ENCODE measurements around the gene FDX1.

DNA sequence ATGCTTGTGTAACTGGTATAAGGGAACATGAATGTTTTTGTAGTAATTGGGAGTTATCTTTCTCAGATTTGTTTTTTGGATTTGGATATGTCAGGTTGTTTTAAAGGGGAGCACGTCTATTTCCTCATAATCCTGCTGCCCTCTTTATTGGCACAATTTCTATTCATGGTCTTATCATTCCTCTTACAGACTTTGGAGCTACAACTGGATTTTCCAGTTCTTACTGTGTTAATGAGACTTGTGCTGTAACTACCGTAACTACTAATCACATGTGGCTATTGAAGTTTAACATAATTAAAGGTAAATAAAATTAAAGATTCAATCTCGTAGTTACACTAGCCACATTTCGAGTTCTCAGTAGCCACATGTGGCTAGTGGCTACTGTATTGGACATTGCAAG is 1.9 kb downstream of the FDX1 start:
- TF ChIP-seq, protein P1, sequence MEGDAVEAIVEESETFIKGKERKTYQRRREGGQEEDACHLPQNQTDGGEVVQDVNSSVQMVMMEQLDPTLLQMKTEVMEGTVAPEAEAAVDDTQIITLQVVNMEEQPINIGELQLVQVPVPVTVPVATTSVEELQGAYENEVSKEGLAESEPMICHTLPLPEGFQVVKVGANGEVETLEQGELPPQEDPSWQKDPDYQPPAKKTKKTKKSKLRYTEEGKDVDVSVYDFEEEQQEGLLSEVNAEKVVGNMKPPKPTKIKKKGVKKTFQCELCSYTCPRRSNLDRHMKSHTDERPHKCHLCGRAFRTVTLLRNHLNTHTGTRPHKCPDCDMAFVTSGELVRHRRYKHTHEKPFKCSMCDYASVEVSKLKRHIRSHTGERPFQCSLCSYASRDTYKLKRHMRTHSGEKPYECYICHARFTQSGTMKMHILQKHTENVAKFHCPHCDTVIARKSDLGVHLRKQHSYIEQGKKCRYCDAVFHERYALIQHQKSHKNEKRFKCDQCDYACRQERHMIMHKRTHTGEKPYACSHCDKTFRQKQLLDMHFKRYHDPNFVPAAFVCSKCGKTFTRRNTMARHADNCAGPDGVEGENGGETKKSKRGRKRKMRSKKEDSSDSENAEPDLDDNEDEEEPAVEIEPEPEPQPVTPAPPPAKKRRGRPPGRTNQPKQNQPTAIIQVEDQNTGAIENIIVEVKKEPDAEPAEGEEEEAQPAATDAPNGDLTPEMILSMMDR (conservative IDR thresholded peaks at IDR 0.05) = no peak
- TF ChIP-seq EZH2 (IDR thresholded peaks at IDR 0.05; ENCODE audit: low read depth) = no peak

Data from PC-9 (cell line).